Epithelial cell of esophagus (primary cell): ENCODE results near the gene MBOAT1.
"Not testable (repeated sequence)": the region's sequence is repeated elsewhere in the genome, so short reads cannot be mapped to it uniquely, and the experiment has no call there.

Source experiments
- DNase-seq: peaks from one replicate; pipeline ENCODE4 v3.0.0; 2010; ENCODE audit warnings: low read depth
- H3K4me3 ChIP-seq: 2 replicates; pipeline ENCODE4 v1.5.1; 2011; ENCODE audit warnings: mild to moderate bottlenecking, low read length, control low read depth
- CTCF ChIP-seq: IDR thresholded peaks from 2 replicates; pipeline ENCODE4 v1.5.1; 2011; ENCODE audit warnings: low read depth, mild to moderate bottlenecking, low read length, control low read depth, inconsistent platforms; ENCODE audit not compliant: insufficient read depth; ENCODE audit errors: missing control alignments

MBOAT1 gene

GRCh38 chr6:20142866-20143265, 69.4 kb downstream of the MBOAT1 start:
- H3K4me3 ChIP-seq, result no peak overlapping the region
- DNase-seq, result no peak
- no peak for TF ChIP-seq CTCF

GRCh38 chr6:20141931-20142330, 70.3 kb downstream of the MBOAT1 start:
- no peak for DNase-seq
- H3K4me3 ChIP-seq, result no peak overlapping the region
- no peak for TF ChIP-seq CTCF

- DNase-seq, H3K4me3 ChIP-seq: not testable (repeated sequence)
These were observed 72.9 kb downstream of the MBOAT1 start for GRCh38 chr6:20139127-20139963.

- no peak for TF ChIP-seq CTCF
- no peak overlapping the region for H3K4me3 ChIP-seq
- no peak for DNase-seq
These were observed 74.4 kb downstream of the MBOAT1 start for GRCh38 chr6:20137837-20138236.

- TF ChIP-seq CTCF, result no peak
- no peak for DNase-seq
- no peak overlapping the region for H3K4me3 ChIP-seq
These were observed 75.0 kb downstream of the MBOAT1 start for GRCh38 chr6:20137240-20137639.

- DNase-seq, result no peak
- no peak overlapping the region for H3K4me3 ChIP-seq
- no peak for TF ChIP-seq CTCF
These were observed 76.5 kb downstream of the MBOAT1 start for GRCh38 chr6:20135677-20136268.

- H3K4me3 ChIP-seq, result no peak overlapping the region
- no peak for DNase-seq
- no peak for TF ChIP-seq CTCF
These were observed 77.7 kb downstream of the MBOAT1 start for GRCh38 chr6:20134613-20135012.
